HT1080 (cell line): ENCODE data around the gene ABLIM2. TPM values are rescaled to one million over a fixed set of nuclear protein-coding genes. Genes with fewer than 3 reads are reported as not detected.
A peak's percentile ranks its signal among the peaks of the same experiment; 100 is the strongest.

ENCODE experiments used
- DNase-seq: peaks from one replicate; pipeline ENCODE4 v3.0.0-alpha.2; 2015; ENCODE audit warnings: low read depth
- total RNA-seq: library from RNA; depleted of rRNA; stranded (reverse); fragments of >200 nt; shearing (Covaris generic); gene quantifications from 2 replicates; pipeline ENCODE4 v1.2.3, GENCODE V29; 2014

Gene ABLIM2
- total RNA-seq, 1 experiment from 2014 or later: 0.19 TPM

DNA sequence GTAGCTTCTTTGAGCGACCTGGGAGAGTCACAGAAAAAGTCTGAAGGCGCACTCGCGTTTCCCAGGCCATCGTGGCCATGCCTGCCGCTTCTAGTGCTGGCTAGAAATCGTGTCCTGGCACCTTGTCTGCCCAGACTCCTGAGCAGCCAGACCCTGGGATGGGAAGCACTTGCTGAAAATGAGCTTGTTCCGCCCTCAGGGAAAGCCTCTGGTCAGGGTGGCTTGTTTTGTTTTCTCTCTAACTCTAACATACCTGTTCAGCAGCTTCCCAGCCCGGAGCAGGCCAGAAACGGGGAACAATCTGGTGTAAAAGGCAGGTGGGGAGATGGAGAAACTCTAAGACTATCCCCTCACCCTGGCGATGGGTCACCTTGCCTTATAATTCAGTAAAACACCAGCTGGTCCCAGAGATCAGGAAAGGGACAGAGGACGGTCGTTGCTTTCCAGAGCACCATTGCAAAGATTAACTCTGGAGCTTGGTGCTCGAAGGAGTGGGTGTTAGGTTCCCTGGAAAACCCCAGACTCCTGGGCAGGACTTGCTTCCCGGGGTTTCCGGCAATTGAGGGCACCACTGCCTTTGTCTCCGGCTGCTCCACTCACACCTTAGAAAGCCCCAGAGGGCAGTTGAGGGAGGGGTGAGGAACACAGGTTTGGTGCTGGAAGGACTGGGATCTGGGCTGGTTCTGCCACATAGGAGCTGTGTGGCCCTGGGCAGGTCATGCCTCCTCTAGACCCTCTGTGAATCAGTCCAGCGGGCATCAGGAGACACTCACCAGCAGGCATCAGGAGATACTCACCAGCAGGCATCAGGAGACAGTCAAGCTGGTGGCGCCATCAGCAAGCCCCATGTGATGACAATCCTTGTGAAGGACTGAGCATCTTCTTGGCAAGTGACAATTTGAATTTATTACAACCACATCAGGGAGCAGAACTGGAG lies 36.0 kb upstream of the ABLIM2 start:
- DNase-seq: no peak

DNA sequence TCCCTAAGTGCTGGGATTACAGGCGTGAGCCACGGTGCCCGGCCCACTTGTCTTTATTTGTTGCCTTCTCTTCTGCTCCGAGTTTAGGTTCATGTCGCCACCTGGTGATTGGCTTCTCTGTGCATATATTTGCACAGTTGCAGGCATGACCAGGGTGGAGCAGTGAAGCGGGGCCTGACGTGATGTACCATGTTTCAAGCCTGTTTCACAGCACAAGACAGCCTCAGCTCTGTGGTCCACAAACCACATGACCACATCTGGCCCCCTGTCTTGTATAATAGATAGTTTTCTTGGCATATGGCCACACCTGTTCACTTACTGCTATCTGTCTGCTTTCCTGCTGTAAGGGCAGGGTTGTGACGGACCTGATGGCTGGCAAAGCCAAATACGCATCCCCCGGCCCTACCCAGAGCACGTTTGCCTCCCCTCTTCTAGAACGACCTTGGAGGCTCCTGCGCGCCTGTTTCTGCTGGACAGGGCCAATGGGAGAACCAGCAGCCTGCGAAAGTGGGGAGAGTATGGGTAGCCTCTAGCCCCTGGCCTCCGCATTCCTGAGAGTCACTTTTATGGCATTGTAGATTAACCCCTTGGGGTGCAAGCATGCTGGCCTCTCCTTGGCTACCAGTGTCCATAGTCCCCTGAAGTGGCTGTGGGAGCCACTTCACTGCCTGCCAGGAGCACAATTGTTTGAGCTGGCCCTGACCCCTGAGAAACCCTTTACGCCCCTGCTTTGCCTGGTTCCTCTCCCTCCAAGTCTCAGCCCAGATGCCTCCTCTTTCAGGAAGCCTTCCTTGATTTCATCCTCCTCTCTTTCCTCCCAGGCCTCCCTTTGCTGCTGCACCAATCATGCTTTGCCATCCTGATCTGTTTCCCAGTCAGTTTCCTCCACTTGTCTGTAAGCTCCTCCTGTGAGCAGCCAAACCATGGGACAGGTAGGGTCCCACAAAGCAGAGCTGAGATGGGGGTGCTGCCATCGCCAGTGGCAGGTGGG lies 34.4 kb upstream of the ABLIM2 start:
- peak; percentile 55 for DNase-seq

DNA sequence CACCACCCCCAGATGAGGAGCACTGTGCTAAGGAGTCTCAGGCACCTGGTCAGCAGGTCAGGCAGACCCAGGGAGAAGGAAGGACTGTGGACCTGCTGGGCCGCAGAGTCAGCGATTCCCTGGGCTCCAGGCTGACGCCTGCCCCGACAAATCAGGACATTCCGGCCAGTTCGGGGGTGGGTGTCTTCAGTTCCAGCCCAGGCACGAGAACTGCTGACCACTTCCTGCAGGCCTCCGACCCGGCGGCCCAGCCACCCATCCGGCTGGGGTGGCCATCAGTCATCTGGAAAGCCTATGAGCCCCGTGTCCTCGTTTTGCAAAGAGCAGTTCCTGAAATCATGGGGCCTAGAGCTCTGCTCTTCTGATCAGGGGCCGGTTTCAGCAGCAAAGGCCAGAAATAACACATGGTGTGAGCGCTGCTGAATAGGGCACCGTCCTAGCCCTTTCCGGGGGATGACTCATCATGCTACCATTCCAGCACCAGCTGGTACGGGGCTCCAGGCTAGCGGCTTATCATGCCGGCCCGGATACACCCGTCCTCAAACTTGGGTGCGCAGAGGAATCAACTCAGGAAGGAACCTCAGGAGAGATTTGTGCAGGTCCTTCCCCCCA lies 32.6 kb upstream of the ABLIM2 start:
- DNase-seq: peak; percentile 84

DNA sequence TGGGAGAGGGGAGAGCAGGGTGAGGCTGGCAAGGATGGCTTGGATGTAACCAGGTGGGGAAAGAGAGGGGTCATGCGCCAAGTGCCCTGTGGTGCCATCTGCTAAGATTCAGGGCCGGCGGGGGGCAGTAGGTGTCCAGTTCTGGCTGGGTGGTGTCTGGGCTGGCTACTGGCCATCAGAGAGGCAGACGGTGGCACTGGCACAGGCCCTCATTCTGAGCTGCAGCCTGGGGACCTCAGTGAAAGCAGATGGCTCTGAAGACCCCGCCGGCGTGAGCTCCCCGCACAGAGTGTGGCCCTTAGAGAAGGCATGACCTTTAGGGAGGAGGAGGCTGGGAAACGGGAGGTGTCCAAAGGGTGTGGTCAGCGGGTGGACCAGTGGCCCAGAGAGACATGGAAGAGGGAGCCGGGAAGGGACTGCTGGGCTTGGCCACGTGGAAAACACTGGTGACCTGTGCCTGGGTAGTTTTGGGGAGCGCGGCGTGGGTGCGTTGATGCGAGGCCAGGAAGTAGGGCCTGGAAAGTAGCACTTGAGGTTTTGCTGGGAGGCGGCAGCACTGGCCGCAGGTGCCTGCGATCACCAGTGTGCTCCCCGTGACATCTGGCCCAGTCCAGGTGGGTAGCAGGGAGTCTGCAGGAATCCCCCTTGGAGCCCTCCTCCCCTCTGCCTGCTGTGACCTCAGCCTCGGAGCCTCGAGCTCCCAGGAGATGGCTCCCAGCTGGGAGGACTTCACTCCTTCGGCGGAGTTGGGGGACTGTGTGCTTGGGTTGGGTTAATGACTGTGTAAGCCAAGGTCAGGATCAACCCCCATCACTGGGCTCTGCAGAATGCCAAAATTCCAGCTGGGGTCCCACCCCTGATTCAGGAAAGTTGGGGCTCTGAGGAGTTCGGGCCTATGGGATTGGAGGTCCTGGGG lies 31.2 kb upstream of the ABLIM2 start:
- DNase-seq: no peak

DNA sequence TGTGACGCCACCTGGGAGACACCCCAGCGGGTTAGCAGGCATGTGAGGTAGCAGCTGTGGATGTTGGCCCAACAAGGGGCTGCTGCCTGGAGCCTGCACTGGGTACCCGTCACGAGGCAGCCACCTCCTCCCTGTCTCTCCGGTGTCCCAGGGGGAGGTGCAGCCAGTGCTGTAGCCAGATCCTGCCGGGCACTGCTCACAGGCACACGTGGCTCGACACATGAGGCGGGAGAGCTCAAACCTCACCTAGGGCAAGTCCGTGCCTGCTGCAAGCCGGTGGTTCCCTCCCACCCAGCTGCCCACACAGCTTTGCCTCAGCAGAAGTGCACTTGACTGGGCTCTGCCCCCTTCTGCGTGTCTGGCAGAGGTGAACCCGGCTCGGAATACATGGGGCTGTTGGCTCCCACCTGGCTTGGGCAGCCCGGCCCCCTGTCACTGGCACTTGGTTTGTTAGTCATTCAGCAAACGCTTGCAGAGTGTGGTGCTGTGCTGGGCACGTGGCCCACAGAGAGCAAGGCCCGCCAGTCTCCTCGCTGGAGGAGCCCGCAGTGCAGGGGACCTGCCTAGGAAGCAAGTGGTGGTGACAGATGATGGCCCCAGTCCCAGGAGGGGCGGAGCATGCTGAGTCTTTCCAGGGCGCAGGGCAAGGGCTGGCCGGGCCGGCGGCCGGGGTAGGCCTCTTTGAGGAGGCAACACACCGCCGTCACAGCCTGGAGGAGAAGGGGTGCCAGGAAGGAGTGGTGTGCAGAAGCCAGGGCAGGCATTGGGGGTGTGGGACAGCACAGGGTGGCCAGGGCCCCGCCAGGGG lies 30.3 kb upstream of the ABLIM2 start:
- no peak for DNase-seq

DNA sequence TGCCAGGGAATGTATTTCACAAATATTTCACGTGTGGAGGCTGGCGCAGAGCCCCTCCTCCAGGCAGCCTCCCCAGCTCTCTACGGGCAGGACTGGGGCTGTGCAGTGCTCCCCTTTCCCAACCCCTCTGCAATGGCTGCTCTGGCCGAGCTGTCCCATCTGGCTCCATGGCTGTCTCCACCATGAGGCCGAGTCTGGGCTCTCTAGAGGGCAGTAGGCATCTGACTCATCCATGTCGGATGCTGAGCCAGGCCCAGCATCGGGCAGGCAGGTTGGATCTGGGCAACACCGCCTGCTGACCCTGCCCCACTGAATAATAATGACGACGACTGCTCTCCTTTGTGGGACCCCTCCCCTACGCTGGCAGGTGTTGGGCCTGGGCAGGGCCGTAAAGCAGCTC lies 29.5 kb upstream of the ABLIM2 start:
- peak; percentile 36 for DNase-seq

DNA sequence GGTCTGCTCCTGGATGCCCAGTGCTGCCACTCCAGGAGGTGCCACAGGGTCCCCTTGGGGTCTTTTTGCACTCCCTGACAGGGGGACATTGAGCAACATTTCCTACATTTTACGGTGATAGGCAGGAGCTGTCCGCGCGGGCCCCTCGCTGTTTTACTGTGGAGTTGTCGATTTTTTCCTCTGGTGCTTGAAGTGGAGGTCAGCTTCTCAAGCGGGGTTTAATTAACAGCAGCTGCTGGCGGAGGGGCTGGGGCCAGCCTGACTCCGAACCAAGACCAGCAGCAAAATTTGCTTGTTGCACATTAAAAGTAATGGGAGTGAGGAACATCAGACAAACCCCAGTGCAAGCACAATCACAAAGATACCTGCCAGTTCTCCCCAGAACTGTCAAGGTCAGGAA lies 27.3 kb upstream of the ABLIM2 start:
- DNase-seq: no peak

DNA sequence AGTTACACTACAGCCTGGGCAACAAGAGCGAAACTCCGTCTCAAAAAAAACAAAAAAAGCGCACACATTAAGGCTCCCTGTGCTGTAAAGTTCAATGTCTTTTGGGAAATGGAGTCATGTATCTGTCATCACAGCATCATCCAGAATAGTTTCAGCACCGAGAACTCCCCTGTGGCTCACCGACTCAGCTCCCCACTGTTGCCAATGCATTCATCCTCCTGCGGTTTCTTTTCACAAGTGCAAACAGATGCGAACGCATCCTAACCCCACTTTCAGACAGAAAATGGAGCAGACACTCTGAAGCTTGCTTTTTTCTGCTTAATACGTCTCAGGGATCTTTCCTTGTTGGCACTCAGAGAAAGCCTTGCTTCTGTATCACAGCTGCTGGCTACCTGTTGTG lies 26.7 kb upstream of the ABLIM2 start:
- DNase-seq: peak; percentile 76

DNA sequence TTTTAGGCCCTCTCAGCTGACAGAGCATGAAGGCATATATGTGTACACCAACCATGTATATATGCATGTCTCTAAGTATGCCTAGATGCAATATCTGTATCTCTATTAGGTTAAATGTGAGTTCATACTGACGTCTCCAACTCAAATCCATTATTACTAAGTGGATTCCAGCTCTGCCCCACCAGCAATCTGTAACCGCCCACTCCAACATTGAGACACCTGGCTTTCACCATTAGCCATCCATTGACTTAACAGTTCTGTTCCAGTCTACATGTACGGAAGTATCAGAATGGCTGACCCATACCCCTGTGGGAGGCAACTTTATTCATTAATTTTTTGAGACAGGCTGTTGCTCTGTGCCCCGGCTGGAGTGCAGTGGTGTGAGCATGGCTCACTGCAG lies 25.4 kb upstream of the ABLIM2 start:
- no peak for DNase-seq

DNA sequence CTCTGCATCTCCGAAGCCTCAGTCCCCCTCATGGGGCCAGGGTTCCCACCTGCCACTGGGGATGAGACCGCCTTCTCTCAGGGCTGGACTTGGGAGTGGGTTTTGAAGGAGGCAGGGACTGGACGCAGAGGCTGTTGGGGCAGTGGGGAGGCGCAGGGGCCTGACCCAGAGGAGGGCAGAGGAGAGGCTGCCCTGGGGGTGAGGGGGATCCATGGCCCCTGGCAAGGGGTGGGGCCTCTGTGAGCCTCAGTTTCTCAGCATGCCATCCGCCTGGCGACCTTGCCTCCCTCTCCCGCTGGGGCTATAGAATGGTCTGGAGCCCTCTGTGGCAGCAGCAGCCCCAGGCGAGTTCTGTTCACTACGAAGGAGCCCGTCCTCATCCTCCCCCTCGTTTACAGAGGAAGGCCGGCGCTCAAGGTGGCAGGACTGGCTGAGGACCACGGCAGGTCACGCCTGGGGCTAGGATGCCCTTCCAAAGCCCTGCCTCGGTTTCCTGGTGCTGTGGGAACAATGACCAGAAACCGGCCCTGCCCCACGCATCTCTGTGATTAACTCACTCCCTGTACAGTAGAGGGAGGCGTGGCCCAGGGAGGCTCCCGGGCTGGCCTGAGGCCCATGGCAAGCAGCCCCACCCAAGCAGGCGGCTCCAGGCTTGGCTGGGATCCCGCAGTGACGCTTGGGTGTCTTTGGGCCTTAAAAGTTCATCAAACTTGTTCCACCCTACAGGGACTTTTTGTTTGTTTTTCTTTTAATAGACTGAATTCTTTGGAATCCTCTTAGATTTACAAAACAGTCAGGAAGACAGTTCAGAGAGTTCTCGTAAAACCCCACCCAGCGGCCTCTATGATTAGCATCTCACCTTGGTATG lies 24.5 kb upstream of the ABLIM2 start:
- peak; percentile 58 for DNase-seq

DNA sequence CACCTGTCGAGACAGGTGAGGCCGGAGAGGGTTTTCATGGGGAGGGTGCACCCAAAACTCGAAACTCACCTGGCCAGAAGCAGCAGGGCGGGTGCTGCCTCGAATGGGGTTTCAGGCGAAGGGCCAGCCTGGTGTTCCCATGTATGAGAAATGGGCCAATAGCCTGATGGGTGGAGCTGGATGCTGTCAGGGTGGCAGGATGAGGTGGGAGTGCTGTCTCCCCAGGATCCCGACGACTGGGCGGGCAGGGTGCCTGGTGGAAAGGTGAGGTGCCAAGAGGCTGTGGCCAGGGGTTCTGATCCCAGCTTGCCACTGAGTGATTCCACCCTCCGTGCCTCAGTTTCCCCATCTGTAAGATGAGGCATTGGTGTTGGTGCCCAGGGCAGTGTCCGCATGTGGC lies 23.7 kb upstream of the ABLIM2 start:
- DNase-seq: no peak

DNA sequence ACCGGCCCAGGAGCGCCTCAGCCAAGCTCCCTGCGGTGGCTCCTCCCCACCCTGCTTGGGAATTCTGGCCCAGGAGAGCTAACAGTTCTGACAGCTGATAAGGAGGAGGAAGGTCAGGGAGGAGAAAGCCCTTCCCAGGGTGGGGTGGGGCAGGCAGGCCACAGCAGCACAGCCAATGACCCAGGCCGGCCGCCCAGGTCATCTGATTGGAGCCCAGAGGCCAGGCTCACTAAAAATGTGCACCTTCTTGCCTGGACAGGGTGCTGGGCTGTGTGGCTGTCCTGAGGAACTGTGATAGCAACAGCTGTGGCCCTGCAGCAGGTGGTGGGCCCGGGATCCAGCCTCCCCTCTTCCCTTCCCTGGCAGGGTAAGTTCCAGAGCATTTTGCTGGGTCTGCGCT lies 23.2 kb upstream of the ABLIM2 start:
- no peak for DNase-seq

DNA sequence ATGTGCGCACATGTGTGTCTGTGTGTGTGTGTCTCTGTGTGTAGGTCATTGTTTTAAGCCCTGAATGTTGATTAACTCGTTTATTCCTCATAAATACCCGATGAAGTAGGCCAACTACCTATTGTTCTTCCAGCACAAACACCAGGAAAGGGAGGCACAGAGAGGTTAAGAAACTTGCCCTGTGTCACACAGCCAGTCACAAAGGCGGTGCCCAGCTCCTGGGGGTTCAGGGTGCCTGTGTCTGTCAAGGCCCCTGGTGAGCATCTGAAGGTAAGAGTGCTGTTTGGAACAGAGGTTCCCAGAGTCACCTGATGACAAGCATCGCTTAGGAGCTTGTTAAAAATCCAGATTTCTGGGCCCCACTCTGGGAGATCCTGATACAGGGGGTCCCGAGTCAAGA lies 22.5 kb upstream of the ABLIM2 start:
- no peak for DNase-seq

DNA sequence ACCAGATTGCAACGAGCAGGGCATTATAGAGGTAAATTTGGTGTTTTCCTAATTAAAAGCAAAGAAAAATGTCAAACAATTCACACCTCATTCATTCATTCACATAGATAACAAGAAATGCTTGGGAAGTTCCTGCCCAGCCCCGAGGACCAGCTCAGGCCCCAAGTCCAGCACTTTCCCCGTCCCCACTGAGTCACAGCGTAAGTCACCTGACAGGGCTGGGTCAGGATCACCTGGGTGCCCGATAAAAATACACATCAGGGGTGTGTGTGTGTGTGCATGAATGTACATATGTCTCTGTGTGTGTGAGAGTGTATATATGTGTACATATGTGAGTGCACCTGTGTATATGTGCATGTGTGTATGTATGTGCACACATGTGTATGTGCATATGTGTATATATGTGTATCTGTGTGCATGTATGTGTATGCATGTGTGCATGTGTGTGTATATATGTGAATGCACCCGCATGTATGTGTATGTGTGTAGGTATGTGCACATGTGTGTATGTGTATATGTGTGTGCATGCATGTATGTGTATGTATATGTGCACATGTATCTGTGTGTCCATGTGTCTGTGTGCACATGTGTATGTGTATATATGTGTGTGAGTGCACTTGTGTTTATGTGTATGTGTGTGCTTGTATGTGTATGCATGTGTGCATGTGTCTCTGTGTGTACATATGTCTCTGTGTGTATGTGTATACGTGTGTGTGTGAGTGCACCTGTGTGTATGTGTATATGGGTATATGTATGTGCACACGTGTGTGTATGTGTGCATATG lies 21.9 kb upstream of the ABLIM2 start:
- no peak for DNase-seq

DNA sequence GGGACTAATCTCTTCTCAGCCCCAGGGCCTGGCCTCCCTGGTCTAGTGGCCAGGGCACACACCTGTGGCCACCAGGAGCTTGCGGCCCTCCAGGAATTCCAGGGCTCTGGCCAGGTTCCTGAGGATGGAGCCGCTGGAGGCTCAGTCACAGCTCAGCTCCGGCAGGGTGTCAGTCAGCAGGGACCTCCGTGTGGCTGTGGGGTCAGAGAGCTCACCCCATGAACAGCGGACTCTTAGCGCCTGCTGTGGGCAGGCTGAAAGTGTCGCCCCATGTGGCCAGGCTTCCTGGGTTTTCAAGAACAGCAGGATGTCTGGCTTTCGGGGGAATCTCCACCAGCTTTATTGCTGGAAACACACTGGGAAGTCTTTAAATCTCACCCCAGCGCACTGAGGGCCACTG lies 21.2 kb upstream of the ABLIM2 start:
- DNase-seq: no peak

DNA sequence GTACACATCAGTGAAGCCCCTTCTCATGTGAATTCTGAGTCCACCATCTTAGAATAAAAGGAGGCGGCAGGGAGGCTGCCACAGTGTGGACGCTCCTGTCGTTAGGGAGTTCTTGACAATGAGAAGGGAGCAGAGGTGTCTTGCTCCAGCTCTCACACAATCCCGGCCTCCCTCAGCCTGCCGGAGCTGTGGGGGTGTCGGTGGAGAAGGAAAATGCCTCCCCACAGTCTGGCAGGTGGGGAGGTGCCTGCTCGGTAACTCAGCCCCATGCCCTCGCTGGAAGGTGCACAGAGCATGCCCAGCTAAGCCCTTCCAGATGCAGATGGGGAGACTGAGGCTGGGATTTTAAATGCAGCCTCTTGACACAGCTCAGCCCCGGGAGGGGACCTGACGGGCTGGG lies 20.5 kb upstream of the ABLIM2 start:
- no peak for DNase-seq

DNA sequence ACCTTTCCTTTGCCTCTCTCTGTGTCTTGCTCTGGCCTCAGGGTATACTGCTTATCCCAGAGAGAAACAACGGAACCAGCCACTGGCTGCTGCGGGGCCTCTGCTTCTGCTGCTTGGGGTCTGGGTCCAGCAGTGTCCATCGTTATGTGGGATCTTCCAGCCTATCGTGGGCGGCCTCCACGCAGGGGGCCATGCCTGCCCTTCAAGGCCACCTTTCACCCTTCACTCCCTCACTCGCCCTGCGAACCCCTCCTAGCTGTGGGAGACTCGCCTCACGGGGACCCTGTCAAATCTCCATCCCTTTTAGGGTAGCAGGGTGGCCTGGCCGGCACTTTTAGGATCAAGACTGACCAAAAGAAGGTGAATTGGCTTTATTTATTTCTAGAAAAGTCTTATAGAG lies 19.3 kb upstream of the ABLIM2 start:
- no peak for DNase-seq

DNA sequence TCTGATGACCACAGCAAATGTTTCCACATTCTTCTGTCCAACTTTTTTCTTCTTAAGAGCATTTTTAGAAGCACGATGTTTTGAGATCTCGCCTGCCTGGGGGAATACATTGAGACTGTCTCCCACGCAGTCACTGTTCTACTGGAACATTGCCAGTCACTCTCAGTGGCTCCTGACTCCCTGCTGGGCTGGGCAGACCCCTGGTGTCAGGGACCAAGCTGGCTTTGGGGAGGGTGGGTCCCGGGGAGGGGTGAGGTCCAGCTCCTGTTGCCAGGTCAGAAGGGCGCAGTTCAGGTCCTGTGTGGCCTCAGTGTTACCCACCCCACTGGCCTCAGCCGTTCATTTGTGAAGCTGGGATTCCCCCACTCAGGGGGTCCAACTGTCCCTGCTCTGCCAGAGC lies 18.9 kb upstream of the ABLIM2 start:
- no peak for DNase-seq
